Activated T-helper 17 cell treated with anti-CD3 and anti-CD28 coated beads, Interleukin-2, amount 50 U/mL, for 72 hours (primary cell): Measurements from ENCODE around the gene EYA2. TPM values are rescaled to one million over a fixed set of nuclear protein-coding genes. Genes with fewer than 3 reads are reported as not detected.

Experiments used
- ATAC-seq: fragments of 150-1000 bp; cut with Tn5 transposase; replicated peaks from 2 replicates; pipeline ENCODE4 v1.10.0; 2021; ENCODE audit warnings: mild to moderate bottlenecking, moderate library complexity
- H3K27ac Mint-ChIP-seq: one replicate; pipeline ENCODE4 v1.8.0; 2022; ENCODE audit warnings: mixed read lengths
- H3K27me3 Mint-ChIP-seq: one replicate; pipeline ENCODE4 v1.8.0; 2022; ENCODE audit warnings: mixed read lengths
- H3K36me3 Mint-ChIP-seq: one replicate; pipeline ENCODE4 v1.8.0; 2022; ENCODE audit warnings: low read depth, mild to moderate bottlenecking, mixed read lengths
- H3K4me1 Mint-ChIP-seq: one replicate; pipeline ENCODE4 v1.8.0; 2022; ENCODE audit warnings: mixed read lengths
- H3K4me3 Mint-ChIP-seq: one replicate; pipeline ENCODE4 v1.8.0; 2022; ENCODE audit warnings: mild to moderate bottlenecking, mixed read lengths
- H3K9me3 Mint-ChIP-seq: one replicate; pipeline ENCODE4 v1.8.0; 2022; ENCODE audit warnings: mixed read lengths
- total RNA-seq, 2 donors: library from RNA; stranded (reverse); gene quantifications; one replicate each; pipeline ENCODE4 v1.2.3, GENCODE V29; 2022

The EYA2 gene
- total RNA-seq, 2 donors from 2014 or later = 0.16 TPM; not detected in 1

GRCh38 chr20:47090835-47091234 lies 196.2 kb downstream of the EYA2 start:
- no peaks in the 10 kb centered on the region for H3K4me1 Mint-ChIP-seq
- H3K27ac Mint-ChIP-seq = no peak overlapping the region
- no peak overlapping the region for H3K4me3 Mint-ChIP-seq
- no peak for ATAC-seq
- peaks cover 22% of the 10 kb centered on the region for H3K27me3 Mint-ChIP-seq
- H3K36me3 Mint-ChIP-seq = no peaks in the 10 kb centered on the region
- peaks cover 4% of the 10 kb centered on the region for H3K9me3 Mint-ChIP-seq

GRCh38 chr20:47093320-47093966 lies 198.8 kb downstream of the EYA2 start:
- no peaks in the 10 kb centered on the region for H3K4me1 Mint-ChIP-seq
- H3K36me3 Mint-ChIP-seq = no peaks in the 10 kb centered on the region
- peaks cover 24% of the 10 kb centered on the region for H3K27me3 Mint-ChIP-seq
- no peak overlapping the region for H3K4me3 Mint-ChIP-seq
- ATAC-seq = no peak
- no peak overlapping the region for H3K27ac Mint-ChIP-seq
- peaks cover 8% of the 10 kb centered on the region for H3K9me3 Mint-ChIP-seq

GRCh38 chr20:47095690-47096089 lies 201.0 kb downstream of the EYA2 start:
- peaks cover 8% of the 10 kb centered on the region for H3K9me3 Mint-ChIP-seq
- no peak for ATAC-seq
- H3K4me3 Mint-ChIP-seq = no peak overlapping the region
- peaks cover 34% of the 10 kb centered on the region for H3K27me3 Mint-ChIP-seq
- no peaks in the 10 kb centered on the region for H3K4me1 Mint-ChIP-seq
- no peaks in the 10 kb centered on the region for H3K36me3 Mint-ChIP-seq
- no peak overlapping the region for H3K27ac Mint-ChIP-seq

- Mint-ChIP-seq H3K9me3 (peaks cover 8% of the 10 kb centered on the region), H3K4me1 (no peaks in the 10 kb centered on the region), H3K4me3 (no peak overlapping the region), H3K27ac (no peak overlapping the region), H3K27me3 (peaks cover 23% of the 10 kb centered on the region), H3K36me3 (no peaks in the 10 kb centered on the region)
- no peak for ATAC-seq
Observed at GRCh38 chr20:47097691-47098622, 203.3 kb downstream of the EYA2 start.

- ATAC-seq = no peak
- Mint-ChIP-seq H3K36me3 (no peaks in the 10 kb centered on the region), H3K4me1 (no peaks in the 10 kb centered on the region), H3K9me3 (peaks cover 11% of the 10 kb centered on the region), H3K4me3 (no peak overlapping the region), H3K27me3 (peaks cover 20% of the 10 kb centered on the region), H3K27ac (no peak overlapping the region)
Observed at GRCh38 chr20:47099093-47099492, 204.4 kb downstream of the EYA2 start.

GRCh38 chr20:47099825-47100441 lies 205.3 kb downstream of the EYA2 start:
- Mint-ChIP-seq H3K9me3 (peaks cover 11% of the 10 kb centered on the region), H3K36me3 (no peaks in the 10 kb centered on the region), H3K4me3 (no peak overlapping the region), H3K4me1 (no peaks in the 10 kb centered on the region), H3K27me3 (peaks cover 24% of the 10 kb centered on the region), H3K27ac (no peak overlapping the region)
- no peak for ATAC-seq

GRCh38 chr20:47102629-47103028 lies 208.0 kb downstream of the EYA2 start:
- ATAC-seq = no peak
- H3K4me3 Mint-ChIP-seq = no peak overlapping the region
- no peaks in the 10 kb centered on the region for H3K36me3 Mint-ChIP-seq
- no peaks in the 10 kb centered on the region for H3K4me1 Mint-ChIP-seq
- no peak overlapping the region for H3K27ac Mint-ChIP-seq
- peaks cover 32% of the 10 kb centered on the region for H3K27me3 Mint-ChIP-seq
- H3K9me3 Mint-ChIP-seq = peaks cover 3% of the 10 kb centered on the region

- H3K27ac Mint-ChIP-seq = no peak overlapping the region
- H3K27me3 Mint-ChIP-seq = peaks cover 19% of the 10 kb centered on the region
- peaks cover 3% of the 10 kb centered on the region for H3K9me3 Mint-ChIP-seq
- H3K4me1 Mint-ChIP-seq = no peaks in the 10 kb centered on the region
- ATAC-seq = no peak
- no peaks in the 10 kb centered on the region for H3K36me3 Mint-ChIP-seq
- H3K4me3 Mint-ChIP-seq = no peak overlapping the region
Observed at GRCh38 chr20:47106786-47107185, 212.1 kb downstream of the EYA2 start.

GRCh38 chr20:47108994-47109393 lies 214.4 kb downstream of the EYA2 start:
- ATAC-seq = no peak
- no peaks in the 10 kb centered on the region for H3K9me3 Mint-ChIP-seq
- no peak overlapping the region for H3K27ac Mint-ChIP-seq
- H3K4me1 Mint-ChIP-seq = no peaks in the 10 kb centered on the region
- H3K36me3 Mint-ChIP-seq = no peaks in the 10 kb centered on the region
- peaks cover 19% of the 10 kb centered on the region for H3K27me3 Mint-ChIP-seq
- no peak overlapping the region for H3K4me3 Mint-ChIP-seq

- H3K4me1 Mint-ChIP-seq = no peaks in the 10 kb centered on the region
- ATAC-seq = no peak
- H3K9me3 Mint-ChIP-seq = no peaks in the 10 kb centered on the region
- no peak overlapping the region for H3K27ac Mint-ChIP-seq
- peaks cover 14% of the 10 kb centered on the region for H3K27me3 Mint-ChIP-seq
- H3K36me3 Mint-ChIP-seq = no peaks in the 10 kb centered on the region
- no peak overlapping the region for H3K4me3 Mint-ChIP-seq
Observed at GRCh38 chr20:47110819-47111218, 216.2 kb downstream of the EYA2 start.

GRCh38 chr20:47111576-47111975 lies 216.9 kb downstream of the EYA2 start:
- H3K9me3 Mint-ChIP-seq = no peaks in the 10 kb centered on the region
- peaks cover 15% of the 10 kb centered on the region for H3K27me3 Mint-ChIP-seq
- H3K36me3 Mint-ChIP-seq = no peaks in the 10 kb centered on the region
- no peaks in the 10 kb centered on the region for H3K4me1 Mint-ChIP-seq
- ATAC-seq = no peak
- no peak overlapping the region for H3K4me3 Mint-ChIP-seq
- H3K27ac Mint-ChIP-seq = no peak overlapping the region

GRCh38 chr20:47113362-47114109 lies 218.9 kb downstream of the EYA2 start:
- no peak overlapping the region for H3K4me3 Mint-ChIP-seq
- no peaks in the 10 kb centered on the region for H3K4me1 Mint-ChIP-seq
- H3K9me3 Mint-ChIP-seq = no peaks in the 10 kb centered on the region
- ATAC-seq = no peak
- no peaks in the 10 kb centered on the region for H3K36me3 Mint-ChIP-seq
- H3K27ac Mint-ChIP-seq = no peak overlapping the region
- H3K27me3 Mint-ChIP-seq = peaks cover 20% of the 10 kb centered on the region

- H3K4me3 Mint-ChIP-seq = no peak overlapping the region
- no peaks in the 10 kb centered on the region for H3K36me3 Mint-ChIP-seq
- no peaks in the 10 kb centered on the region for H3K4me1 Mint-ChIP-seq
- no peak overlapping the region for H3K27ac Mint-ChIP-seq
- peaks cover 30% of the 10 kb centered on the region for H3K27me3 Mint-ChIP-seq
- H3K9me3 Mint-ChIP-seq = no peaks in the 10 kb centered on the region
- no peak for ATAC-seq
Observed at GRCh38 chr20:47115694-47116093, 221.1 kb downstream of the EYA2 start.

- peaks cover 33% of the 10 kb centered on the region for H3K27me3 Mint-ChIP-seq
- H3K36me3 Mint-ChIP-seq = no peaks in the 10 kb centered on the region
- no peaks in the 10 kb centered on the region for H3K9me3 Mint-ChIP-seq
- H3K27ac Mint-ChIP-seq = no peak overlapping the region
- no peak overlapping the region for H3K4me3 Mint-ChIP-seq
- no peaks in the 10 kb centered on the region for H3K4me1 Mint-ChIP-seq
- ATAC-seq = no peak
Observed at GRCh38 chr20:47117371-47117770, 222.7 kb downstream of the EYA2 start.
